Measurements from ENCODE around the gene ZNF408.

Gene ZNF408

GRCh38 chr11:46722566-46723358 lies 21.9 kb downstream of the ZNF408 start:
- DNase-seq (ENCODE audit: low spot score) = no peak
- Histone ChIP-seq H3K27ac (no peak overlapping the region), H3K4me3 (no peak overlapping the region)
- TF ChIP-seq CTCF (IDR thresholded peaks at IDR 0.05) = no peak

GRCh38 chr11:46723359-46723680 lies 22.5 kb downstream of the ZNF408 start:
- TF ChIP-seq CTCF (IDR thresholded peaks at IDR 0.05) = no peak
- no peak for DNase-seq (ENCODE audit: low spot score)
- H3K4me3 ChIP-seq = no peak overlapping the region
- H3K27ac ChIP-seq = no peak overlapping the region

- Histone ChIP-seq H3K4me3 (no peak overlapping the region), H3K27ac (no peak overlapping the region)
- no peak for TF ChIP-seq CTCF (IDR thresholded peaks at IDR 0.05)
- DNase-seq (ENCODE audit: low spot score) = no peak
Observed at GRCh38 chr11:46724088-46724487, 23.3 kb downstream of the ZNF408 start.

GRCh38 chr11:46725338-46726205 lies 24.7 kb downstream of the ZNF408 start:
- no peak overlapping the region for H3K27ac ChIP-seq
- DNase-seq (ENCODE audit: low spot score) = no peak
- H3K4me3 ChIP-seq = no peak overlapping the region
- no peak for TF ChIP-seq CTCF (IDR thresholded peaks at IDR 0.05)

- H3K27ac ChIP-seq = no peak overlapping the region
- TF ChIP-seq CTCF (IDR thresholded peaks at IDR 0.05) = no peak
- no peak for DNase-seq (ENCODE audit: low spot score)
- H3K4me3 ChIP-seq = no peak overlapping the region
Observed at GRCh38 chr11:46726206-46726862, 25.5 kb downstream of the ZNF408 start.

GRCh38 chr11:46727952-46728658 lies 27.3 kb downstream of the ZNF408 start:
- H3K4me3 ChIP-seq = no peak overlapping the region
- DNase-seq (ENCODE audit: low spot score) = no peak
- no peak for TF ChIP-seq CTCF (IDR thresholded peaks at IDR 0.05)
- H3K27ac ChIP-seq = no peak overlapping the region
